ENCODE data around the gene GNLY.
A peak's percentile ranks its signal among the peaks of the same experiment; 100 is the strongest.
"Not testable (repeated sequence)": the region's sequence is repeated elsewhere in the genome, so short reads cannot be mapped to it uniquely, and the experiment has no call there.

Gene GNLY

GRCh38 chr2:85665264-85665937, 28.8 kb upstream of the GNLY start:
- DNase-seq = no peak

GRCh38 chr2:85666016-85666415, 28.1 kb upstream of the GNLY start:
- no peak for DNase-seq

- DNase-seq = no peak
Measured at GRCh38 chr2:85666435-85667316, 27.5 kb upstream of the GNLY start.

- no peak for DNase-seq
Measured at GRCh38 chr2:85667561-85668008, 26.6 kb upstream of the GNLY start.

- no peak for DNase-seq
Measured at GRCh38 chr2:85668009-85668856, 25.9 kb upstream of the GNLY start, which contains the start of gene SFTPB. Gene SFTPB (minus strand): TSS chr2:85668199. CDS start chr2:85668183, 16 bp downstream.

- no peak for DNase-seq
Measured at GRCh38 chr2:85668857-85669142, 25.4 kb upstream of the GNLY start.

- DNase-seq = no peak
Measured at GRCh38 chr2:85669549-85669948, 24.6 kb upstream of the GNLY start.

GRCh38 chr2:85670416-85670815, 23.7 kb upstream of the GNLY start:
- not testable (repeated sequence) for DNase-seq

GRCh38 chr2:85672456-85672855, 21.7 kb upstream of the GNLY start:
- DNase-seq = no peak

- DNase-seq = no peak
Measured at GRCh38 chr2:85673716-85674375, 20.3 kb upstream of the GNLY start.

- DNase-seq = no peak
Measured at GRCh38 chr2:85674417-85674816, 19.7 kb upstream of the GNLY start.

- DNase-seq = no peak
Measured at GRCh38 chr2:85675427-85675826, 18.7 kb upstream of the GNLY start.

- no peak for DNase-seq
Measured at GRCh38 chr2:85675866-85676548, 18.2 kb upstream of the GNLY start.

GRCh38 chr2:85678377-85678776, 15.8 kb upstream of the GNLY start:
- no peak for DNase-seq

GRCh38 chr2:85678794-85679672, 15.1 kb upstream of the GNLY start:
- DNase-seq = peak; percentile 80 to 81

GRCh38 chr2:85680707-85681371, 13.3 kb upstream of the GNLY start:
- no peak for DNase-seq

- no peak for DNase-seq
Measured at GRCh38 chr2:85681372-85681763, 12.8 kb upstream of the GNLY start.

- DNase-seq = no peak
Measured at GRCh38 chr2:85681776-85682175, 12.4 kb upstream of the GNLY start.

GRCh38 chr2:85682378-85682777, 11.8 kb upstream of the GNLY start:
- DNase-seq = no peak

- DNase-seq = no peak
Measured at GRCh38 chr2:85684380-85684779, 9.8 kb upstream of the GNLY start.

GRCh38 chr2:85684806-85685205, 9.4 kb upstream of the GNLY start:
- no peak for DNase-seq

All from stimulated activated CD4-positive, alpha-beta T cell treated with anti-CD3 and anti-CD28 coated beads, Interleukin-2, amount 100 ng/mL, for 24 hours (primary cell).